ENCODE measurements around the gene SNIP1.

The SNIP1 gene

GRCh38 chr1:37501661-37502060 is 52.4 kb downstream of the SNIP1 start:
- DNase-seq (ENCODE audit: extremely low spot score) = no peak
- CTCF ChIA-PET = interaction anchor here (1.4 to 10.1 kb wide), 4 partner anchors 10 to 46 kb away, joined by 4 to 104 read pairs (median 4); partner anchors contain the start of gene ZC3H12A
- no peak for TF ChIP-seq CTCF (IDR thresholded peaks at IDR 0.05; ENCODE audit: control extremely low read depth, extremely low read depth, low read depth, missing control alignments)
- POLR2A ChIA-PET = no interaction called here

GRCh38 chr1:37498872-37499617 is 55.0 kb downstream of the SNIP1 start:
- ChIA-PET CTCF (interaction anchor here (0.7 to 10.1 kb wide), 7 partner anchors 10 to 84 kb away, joined by 3 to 104 read pairs (median 4); partner anchors contain the start of gene MEAF6), POLR2A (interaction anchor here (0.5 kb wide), 1 partner anchor 14 kb away, joined by 5 read pairs; no protein-coding TSS in a partner anchor)
- TF ChIP-seq CTCF (IDR thresholded peaks at IDR 0.05; ENCODE audit: control extremely low read depth, extremely low read depth, low read depth, missing control alignments) = no peak
- DNase-seq (ENCODE audit: extremely low spot score) = no peak

DNA sequence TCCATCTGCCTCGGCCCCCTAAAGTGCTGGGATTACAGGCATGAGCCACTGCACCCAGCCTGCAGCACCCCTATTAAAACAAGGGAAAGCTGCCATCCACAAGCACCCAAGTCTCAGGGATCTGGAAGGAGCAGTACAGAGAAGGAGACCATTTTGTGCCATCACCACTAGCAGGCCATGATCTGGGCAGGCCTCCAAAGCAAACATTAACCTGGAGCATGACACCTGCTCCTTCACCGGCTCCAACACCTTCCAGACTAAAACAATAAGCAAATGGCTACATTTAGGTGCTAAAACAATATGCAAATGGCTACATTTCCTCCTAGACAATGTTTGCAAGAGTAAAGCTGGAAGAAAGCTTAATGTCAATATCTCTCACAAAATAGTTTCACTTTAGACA is 56.3 kb downstream of the SNIP1 start:
- no peak for DNase-seq (ENCODE audit: extremely low spot score)
- ChIA-PET CTCF (interaction anchor here (1.4 to 10.1 kb wide), 4 partner anchors 10 to 42 kb away, joined by 3 to 104 read pairs (median 22); partner anchors contain the start of gene MEAF6), POLR2A (no interaction called here)
- TF ChIP-seq CTCF (IDR thresholded peaks at IDR 0.05; ENCODE audit: control extremely low read depth, extremely low read depth, low read depth, missing control alignments) = no peak

DNA sequence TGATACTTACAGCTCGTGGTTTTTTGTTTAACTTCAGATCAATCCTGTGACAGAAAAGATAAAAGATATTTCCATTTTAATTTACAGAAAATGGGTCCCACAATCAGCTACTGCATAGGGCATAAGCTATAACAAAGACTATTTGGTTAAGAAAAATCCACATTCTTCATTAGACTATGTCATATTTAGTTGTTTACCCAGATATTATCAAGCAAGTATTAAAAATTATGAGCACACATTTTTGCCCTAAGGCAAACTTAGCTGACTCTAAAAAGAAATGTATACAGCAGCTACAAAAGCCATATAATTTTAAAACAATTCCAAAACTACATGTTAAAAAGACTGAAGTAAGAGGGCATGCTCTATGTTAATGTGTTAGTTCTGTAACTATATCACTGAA is 58.2 kb downstream of the SNIP1 start:
- CTCF ChIA-PET = interaction anchor here (0.7 to 10.1 kb wide), 4 partner anchors 8 to 24 kb away, joined by 3 to 104 read pairs (median 24); partner anchors contain the start of gene MEAF6
- DNase-seq (ENCODE audit: extremely low spot score) = no peak

DNA sequence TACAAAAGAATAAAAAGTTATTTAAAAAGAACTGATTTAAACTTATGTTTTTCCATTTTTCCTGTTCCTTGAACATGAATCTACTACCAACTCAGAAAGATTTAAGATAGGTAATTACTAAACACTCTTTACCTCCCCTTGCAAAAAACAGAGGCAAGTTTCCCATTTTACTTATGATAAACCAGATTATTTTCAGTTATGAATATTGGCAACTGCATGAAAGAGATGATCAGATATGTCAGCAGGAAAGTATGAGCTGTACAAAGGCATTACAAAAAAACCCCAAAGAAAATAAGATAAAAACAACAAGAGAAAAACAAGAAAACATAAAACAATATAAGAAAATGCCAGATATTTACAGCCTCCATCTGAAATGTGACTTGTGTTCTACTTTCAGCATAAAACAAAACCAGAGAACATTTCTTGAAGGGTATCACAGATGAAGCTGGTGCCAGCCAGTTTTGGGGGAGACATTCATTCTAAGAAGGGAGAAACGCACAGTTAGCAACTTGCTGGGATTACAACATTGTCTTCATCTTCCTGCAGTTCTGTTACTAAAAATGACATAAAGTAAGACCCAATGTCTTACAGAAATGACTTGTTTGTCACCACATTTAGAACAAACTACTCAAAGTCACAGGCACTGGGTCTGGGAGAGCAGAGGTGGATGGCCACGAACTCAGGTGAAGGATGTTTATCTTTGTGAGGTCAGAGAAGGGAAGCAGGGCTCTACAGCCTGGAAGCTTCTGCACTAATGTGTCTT is 60.6 kb downstream of the SNIP1 start:
- ChIA-PET POLR2A (interaction anchor here (2.2 kb wide), 1 partner anchor 19 kb away, joined by 7 read pairs; the partner anchor contains the start of gene ZC3H12A), CTCF (interaction anchor here (1.1 to 7.2 kb wide), 4 partner anchors 10 to 39 kb away, joined by 3 to 42 read pairs (median 4); partner anchors contain the start of gene MEAF6)
- no peak for DNase-seq (ENCODE audit: extremely low spot score)
- TF ChIP-seq CTCF (IDR thresholded peaks at IDR 0.05; ENCODE audit: control extremely low read depth, extremely low read depth, low read depth, missing control alignments) = no peak

More for the DNA sequence above, 58.2 kb downstream of the SNIP1 start:
- POLR2A ChIA-PET = interaction anchor here (0.7 kb wide), 2 partner anchors 11 to 21 kb away, joined by 6 to 9 read pairs; no protein-coding TSS in a partner anchor
- no peak for TF ChIP-seq CTCF (IDR thresholded peaks at IDR 0.05; ENCODE audit: control extremely low read depth, extremely low read depth, low read depth, missing control alignments)

GRCh38 chr1:37487619-37487984 is 66.5 kb downstream of the SNIP1 start:
- TF ChIP-seq CTCF (IDR thresholded peaks at IDR 0.05; ENCODE audit: control extremely low read depth, extremely low read depth, low read depth, missing control alignments) = no peak
- CTCF ChIA-PET = interaction anchor here (0.7 to 9.5 kb wide), 29 partner anchors 12 to 278 kb away, joined by 3 to 209 read pairs (median 5); partner anchors contain the start of genes EPHA10, GNL2, MEAF6 and ZC3H12A
- POLR2A ChIA-PET = interaction anchor here (0.7 to 8.6 kb wide), 2 partner anchors 11 to 101 kb away, joined by 4 to 112 read pairs; partner anchors contain the start of gene ZC3H12A
- no peak for DNase-seq (ENCODE audit: extremely low spot score)
